Loucy (cell line): ENCODE results near the gene ARHGAP10.

Source experiments
- EZH2phosphoT487 ChIP-seq: fragments of 200-600 bp; IDR thresholded peaks from 2 replicates; pipeline ENCODE4 v1.6.1; 2018; ENCODE audit warnings: antibody characterized with exemption, mild to moderate bottlenecking, moderate library complexity, borderline replicate concordance
- TF ChIP-seq, protein P1 (sequence below): fragments of 200-600 bp; sonication (generic); conservative IDR thresholded peaks from 2 replicates; pipeline ENCODE4 v1.5.1; 2014; ENCODE audit warnings: mild to moderate bottlenecking, antibody characterized with exemption, low read length

DNA sequence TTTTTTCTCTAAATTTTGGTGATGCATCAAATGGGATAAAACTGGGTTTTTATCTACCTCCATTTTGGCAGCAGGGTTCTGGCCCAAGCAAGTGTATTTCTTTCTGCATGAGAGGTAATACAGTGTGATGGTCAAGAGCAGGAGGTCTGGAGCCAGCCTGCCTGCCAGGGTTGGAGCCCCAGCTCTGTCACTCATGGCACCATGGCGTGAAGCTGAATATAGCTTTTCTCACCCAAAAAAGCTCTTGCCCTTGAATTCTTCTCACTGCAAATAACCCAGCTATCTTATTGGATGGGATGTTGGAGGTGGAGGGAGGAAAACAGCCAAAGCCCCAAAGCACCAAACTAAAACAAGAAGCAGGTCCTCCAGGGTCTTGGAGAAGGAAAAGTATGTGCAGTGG, 218.4 kb downstream of the ARHGAP10 start:
- TF ChIP-seq, protein P1, sequence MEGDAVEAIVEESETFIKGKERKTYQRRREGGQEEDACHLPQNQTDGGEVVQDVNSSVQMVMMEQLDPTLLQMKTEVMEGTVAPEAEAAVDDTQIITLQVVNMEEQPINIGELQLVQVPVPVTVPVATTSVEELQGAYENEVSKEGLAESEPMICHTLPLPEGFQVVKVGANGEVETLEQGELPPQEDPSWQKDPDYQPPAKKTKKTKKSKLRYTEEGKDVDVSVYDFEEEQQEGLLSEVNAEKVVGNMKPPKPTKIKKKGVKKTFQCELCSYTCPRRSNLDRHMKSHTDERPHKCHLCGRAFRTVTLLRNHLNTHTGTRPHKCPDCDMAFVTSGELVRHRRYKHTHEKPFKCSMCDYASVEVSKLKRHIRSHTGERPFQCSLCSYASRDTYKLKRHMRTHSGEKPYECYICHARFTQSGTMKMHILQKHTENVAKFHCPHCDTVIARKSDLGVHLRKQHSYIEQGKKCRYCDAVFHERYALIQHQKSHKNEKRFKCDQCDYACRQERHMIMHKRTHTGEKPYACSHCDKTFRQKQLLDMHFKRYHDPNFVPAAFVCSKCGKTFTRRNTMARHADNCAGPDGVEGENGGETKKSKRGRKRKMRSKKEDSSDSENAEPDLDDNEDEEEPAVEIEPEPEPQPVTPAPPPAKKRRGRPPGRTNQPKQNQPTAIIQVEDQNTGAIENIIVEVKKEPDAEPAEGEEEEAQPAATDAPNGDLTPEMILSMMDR = no peak
- no peak for TF ChIP-seq EZH2phosphoT487
